OCI-LY1 (cell line): ENCODE results near the gene MTERF1.

Experiments used
- EZH2 ChIP-seq: fragments of 200-600 bp; sonication (generic), shearing (Covaris generic); IDR thresholded peaks from 2 replicates; pipeline ENCODE4 v1.8.0; 2017; ENCODE audit warnings: borderline replicate concordance, mixed run types, mild to moderate bottlenecking, antibody characterized with exemption, low read length, moderate library complexity, mixed read lengths
- TF ChIP-seq, protein P1 (sequence below): fragments of 200-600 bp; sonication (generic), shearing (Covaris generic); IDR thresholded peaks from 2 replicates; pipeline ENCODE4 v1.5.1; 2017; ENCODE audit warnings: mild to moderate bottlenecking, antibody characterized with exemption, low read length, moderate library complexity, mixed read lengths

GRCh38 chr7:91894781-91895480 is 14.4 kb upstream of the MTERF1 start:
- TF ChIP-seq, protein P1, sequence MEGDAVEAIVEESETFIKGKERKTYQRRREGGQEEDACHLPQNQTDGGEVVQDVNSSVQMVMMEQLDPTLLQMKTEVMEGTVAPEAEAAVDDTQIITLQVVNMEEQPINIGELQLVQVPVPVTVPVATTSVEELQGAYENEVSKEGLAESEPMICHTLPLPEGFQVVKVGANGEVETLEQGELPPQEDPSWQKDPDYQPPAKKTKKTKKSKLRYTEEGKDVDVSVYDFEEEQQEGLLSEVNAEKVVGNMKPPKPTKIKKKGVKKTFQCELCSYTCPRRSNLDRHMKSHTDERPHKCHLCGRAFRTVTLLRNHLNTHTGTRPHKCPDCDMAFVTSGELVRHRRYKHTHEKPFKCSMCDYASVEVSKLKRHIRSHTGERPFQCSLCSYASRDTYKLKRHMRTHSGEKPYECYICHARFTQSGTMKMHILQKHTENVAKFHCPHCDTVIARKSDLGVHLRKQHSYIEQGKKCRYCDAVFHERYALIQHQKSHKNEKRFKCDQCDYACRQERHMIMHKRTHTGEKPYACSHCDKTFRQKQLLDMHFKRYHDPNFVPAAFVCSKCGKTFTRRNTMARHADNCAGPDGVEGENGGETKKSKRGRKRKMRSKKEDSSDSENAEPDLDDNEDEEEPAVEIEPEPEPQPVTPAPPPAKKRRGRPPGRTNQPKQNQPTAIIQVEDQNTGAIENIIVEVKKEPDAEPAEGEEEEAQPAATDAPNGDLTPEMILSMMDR, result no peak
- no peak for TF ChIP-seq EZH2
